Spinal cord (tissue), 10 donors: ENCODE data around the gene ZDHHC1. TPM values are rescaled to one million over a fixed set of nuclear protein-coding genes. Genes with fewer than 3 reads are reported as not detected.

Source experiments
- DNase-seq, 6 donors: peaks; one replicate each; pipeline versions ENCODE4 v3.0.0 to v3.0.0-alpha.2; 2013 to 2015; ENCODE audit warnings: low spot score in 6 of 6, low read depth in 4 of 6
- H3K27ac ChIP-seq: one replicate; pipeline ENCODE4 v1.5.1; 2013; ENCODE audit warnings: low read depth, low read length, control low read depth
- H3K27me3 ChIP-seq: one replicate; pipeline ENCODE4 v1.6.1; 2013; ENCODE audit warnings: low read length; ENCODE audit not compliant: control insufficient read depth, insufficient read depth
- H3K36me3 ChIP-seq: one replicate; pipeline ENCODE4 v1.6.1; 2013; ENCODE audit warnings: low read length; ENCODE audit not compliant: control insufficient read depth, insufficient read depth
- H3K4me1 ChIP-seq: one replicate; pipeline ENCODE4 v1.6.1; 2013; ENCODE audit warnings: low read length; ENCODE audit not compliant: control insufficient read depth, insufficient read depth
- H3K4me3 ChIP-seq: one replicate; pipeline ENCODE4 v1.5.1; 2013; ENCODE audit warnings: low read depth, low read length, control low read depth
- H3K9me3 ChIP-seq: one replicate; pipeline ENCODE4 v1.6.1; 2013; ENCODE audit warnings: low read length; ENCODE audit not compliant: control insufficient read depth, insufficient read depth
- WGBS: methylation state at CpG from one replicate; pipeline ENCODE4 v1.1.5; 2013; ENCODE audit warnings: missing lambda C conversion rate; ENCODE audit not compliant: insufficient coverage; 5-methylcytosine and 5-hydroxymethylcytosine counted together
- polyA plus RNA-seq, 2 donors: library from polyadenylated mRNA; unstranded; fragments of 120-200 nt; gene quantifications; one replicate each; pipeline ENCODE4 v1.2.1, GENCODE V29; 2013; ENCODE audit not compliant: insufficient read length in 2 of 2
- total RNA-seq, 2 donors: library from RNA; depleted of rRNA in 1 of 2; stranded (reverse); fragments of 120-200 nt in 1 of 2; fragments of >200 nt in 1 of 2; gene quantifications; one replicate each; pipeline versions ENCODE4 v1.2.3 to v1.2.4, GENCODE V29; 2013 to 2014
- donor health status: healthy.

Gene ZDHHC1
- total and polyA plus RNA-seq, 4 donors: 3.5 to 18.7 (median 13.6) TPM

- no peaks in the 10 kb centered on the region for H3K27me3 ChIP-seq
- no peak overlapping the region for H3K27ac ChIP-seq
- H3K4me1 ChIP-seq: peaks cover 47% of the 10 kb centered on the region
- H3K36me3 ChIP-seq: peaks cover 91% of the 10 kb centered on the region
- no peak for DNase-seq
- H3K4me3 ChIP-seq: no peak overlapping the region
- no peaks in the 10 kb centered on the region for H3K9me3 ChIP-seq
- WGBS: 95% methylated on average over 10 of the region's 13 CpGs
These were observed 26.4 kb upstream of the ZDHHC1 start for GRCh38 chr16:67442581-67443255.

- DNase-seq: no peak
- Histone ChIP-seq H3K9me3 (no peaks in the 10 kb centered on the region), H3K4me1 (peaks cover 39% of the 10 kb centered on the region), H3K4me3 (no peak overlapping the region), H3K27ac (no peak overlapping the region), H3K27me3 (no peaks in the 10 kb centered on the region), H3K36me3 (peaks cover 91% of the 10 kb centered on the region)
- WGBS: 57% methylated on average over 5 of the region's 5 CpGs
These were observed 25.6 kb upstream of the ZDHHC1 start for GRCh38 chr16:67441907-67442306.

- Histone ChIP-seq H3K27ac (no peak overlapping the region), H3K27me3 (no peaks in the 10 kb centered on the region), H3K4me1 (peaks cover 33% of the 10 kb centered on the region), H3K9me3 (no peaks in the 10 kb centered on the region), H3K36me3 (peaks cover 92% of the 10 kb centered on the region), H3K4me3 (no peak overlapping the region)
- peak in 2 of 6 donors; percentile 53 to 61 for DNase-seq
- WGBS: 71% methylated on average over 17 of the region's 17 CpGs
These were observed 25.0 kb upstream of the ZDHHC1 start for GRCh38 chr16:67441271-67441753.

- 88% methylated on average over 19 of the region's 19 CpGs for WGBS
- no peaks in the 10 kb centered on the region for H3K9me3 ChIP-seq
- peaks cover 83% of the 10 kb centered on the region for H3K36me3 ChIP-seq
- DNase-seq: no peak
- no peak overlapping the region for H3K4me3 ChIP-seq
- H3K4me1 ChIP-seq: peaks cover 14% of the 10 kb centered on the region
- no peak overlapping the region for H3K27ac ChIP-seq
- no peaks in the 10 kb centered on the region for H3K27me3 ChIP-seq
These were observed 22.6 kb upstream of the ZDHHC1 start for GRCh38 chr16:67438824-67439393.

- Histone ChIP-seq H3K27me3 (no peaks in the 10 kb centered on the region), H3K4me3 (no peak overlapping the region), H3K36me3 (peaks cover 80% of the 10 kb centered on the region), H3K9me3 (no peaks in the 10 kb centered on the region), H3K4me1 (peaks cover 14% of the 10 kb centered on the region), H3K27ac (no peak overlapping the region)
- 96% methylated on average over 14 of the region's 20 CpGs for WGBS
- DNase-seq: no peak
These were observed 22.0 kb upstream of the ZDHHC1 start for GRCh38 chr16:67438098-67438791.

- no peaks in the 10 kb centered on the region for H3K9me3 ChIP-seq
- H3K4me1 ChIP-seq: peaks cover 14% of the 10 kb centered on the region
- H3K4me3 ChIP-seq: no peak overlapping the region
- no peaks in the 10 kb centered on the region for H3K27me3 ChIP-seq
- no peak overlapping the region for H3K27ac ChIP-seq
- 67% methylated on average over 3 of the region's 4 CpGs for WGBS
- H3K36me3 ChIP-seq: peaks cover 80% of the 10 kb centered on the region
- no peak for DNase-seq
These were observed 21.2 kb upstream of the ZDHHC1 start for GRCh38 chr16:67437513-67437912.

- H3K27me3 ChIP-seq: no peaks in the 10 kb centered on the region
- no peaks in the 10 kb centered on the region for H3K9me3 ChIP-seq
- DNase-seq: no peak
- no peak overlapping the region for H3K27ac ChIP-seq
- H3K4me3 ChIP-seq: no peak overlapping the region
- peaks cover 15% of the 10 kb centered on the region for H3K4me1 ChIP-seq
- H3K36me3 ChIP-seq: peaks cover 74% of the 10 kb centered on the region
- WGBS: 94% methylated on average over 23 of the region's 23 CpGs
These were observed 20.4 kb upstream of the ZDHHC1 start for GRCh38 chr16:67436640-67437193.

GRCh38 chr16:67435758-67436164 lies 19.5 kb upstream of the ZDHHC1 start:
- no peak overlapping the region for H3K27ac ChIP-seq
- H3K4me1 ChIP-seq: peaks cover 15% of the 10 kb centered on the region
- no peak overlapping the region for H3K4me3 ChIP-seq
- 90% methylated on average over 16 of the region's 16 CpGs for WGBS
- no peak for DNase-seq
- no peaks in the 10 kb centered on the region for H3K9me3 ChIP-seq
- H3K27me3 ChIP-seq: no peaks in the 10 kb centered on the region
- peaks cover 64% of the 10 kb centered on the region for H3K36me3 ChIP-seq

- peaks cover 18% of the 10 kb centered on the region for H3K4me1 ChIP-seq
- no peak for DNase-seq
- H3K27me3 ChIP-seq: peaks cover 22% of the 10 kb centered on the region
- 89% methylated on average over 5 of the region's 5 CpGs for WGBS
- no peak overlapping the region for H3K27ac ChIP-seq
- H3K9me3 ChIP-seq: no peaks in the 10 kb centered on the region
- H3K36me3 ChIP-seq: peaks cover 40% of the 10 kb centered on the region
- no peak overlapping the region for H3K4me3 ChIP-seq
These were observed 16.9 kb upstream of the ZDHHC1 start for GRCh38 chr16:67433131-67433719.
